Loucy (cell line): ENCODE measurements around the gene ING2.

Source experiments
- CTCF ChIP-seq: fragments of 200-600 bp; sonication (generic); conservative IDR thresholded peaks from 2 replicates; pipeline ENCODE4 v1.5.1; 2014; ENCODE audit warnings: mild to moderate bottlenecking, antibody characterized with exemption, low read length
- EZH2phosphoT487 ChIP-seq: fragments of 200-600 bp; IDR thresholded peaks from 2 replicates; pipeline ENCODE4 v1.6.1; 2018; ENCODE audit warnings: antibody characterized with exemption, mild to moderate bottlenecking, moderate library complexity, borderline replicate concordance

- TF ChIP-seq CTCF, result no peak
- no peak for TF ChIP-seq EZH2phosphoT487
Measured at GRCh38 chr4:183469936-183470335, 34.9 kb upstream of the ING2 start.
